HFF-Myc (cell line): ENCODE results near the gene NAIF1.

Source experiments
- DNase-seq: peaks from one replicate; pipeline ENCODE4 v3.0.0-alpha.2; 2011; ENCODE audit warnings: low read depth; ENCODE audit errors: extremely low read depth
- H3K4me3 ChIP-seq: replicated peaks from 2 replicates; pipeline ENCODE4 v1.5.1; 2011; ENCODE audit warnings: low read depth, mild to moderate bottlenecking, control low read depth, low read length
- CTCF ChIP-seq: IDR thresholded peaks from 2 replicates; pipeline ENCODE4 v1.5.1; 2012; ENCODE audit warnings: mild to moderate bottlenecking, low read depth, low read length, control low read depth; ENCODE audit errors: missing control alignments

The NAIF1 gene

GRCh38 chr9:128085943-128086342, 18.8 kb upstream of the NAIF1 start:
- no peak for TF ChIP-seq CTCF
- DNase-seq = no peak
- no peak overlapping the region for H3K4me3 ChIP-seq

GRCh38 chr9:128084746-128085145, 17.6 kb upstream of the NAIF1 start:
- no peak for TF ChIP-seq CTCF

GRCh38 chr9:128082151-128082550, 15.0 kb upstream of the NAIF1 start:
- H3K4me3 ChIP-seq = no peak overlapping the region
- DNase-seq = no peak
- TF ChIP-seq CTCF = no peak

More at GRCh38 chr9:128084746-128085145, 17.6 kb upstream of the NAIF1 start:
- H3K4me3 ChIP-seq = no peak overlapping the region
- DNase-seq = no peak

GRCh38 chr9:128081056-128081455, 13.9 kb upstream of the NAIF1 start:
- H3K4me3 ChIP-seq = no peak overlapping the region
- peak; percentile 89 for DNase-seq
- TF ChIP-seq CTCF = no peak

GRCh38 chr9:128080206-128080605, 13.1 kb upstream of the NAIF1 start:
- TF ChIP-seq CTCF = no peak
- H3K4me3 ChIP-seq = no peak overlapping the region
- DNase-seq = no peak

- no peak for DNase-seq
- TF ChIP-seq CTCF = no peak
- no peak overlapping the region for H3K4me3 ChIP-seq
Measured at GRCh38 chr9:128078504-128079434, 11.6 kb upstream of the NAIF1 start.
